HCT116 (cell line): Measurements from ENCODE around the gene IL22RA1. TPM values are rescaled to one million over a fixed set of nuclear protein-coding genes. Genes with fewer than 3 reads are reported as not detected.
A peak's percentile ranks its signal among the peaks of the same experiment; 100 is the strongest.

Experiments used
- ATAC-seq: fragments of 200-7000 bp; cut with Tn5 transposase; 2 replicates; pipeline ENCODE4 v1.9.1; 2020; ENCODE audit warnings: mild to moderate bottlenecking, moderate library complexity
- BruUV-seq: library from RNA; stranded (reverse); fragments of 400-500 nt; replicated peaks from 2 replicates; lab custom pipeline; 2021; lab: Mats Ljungman, UMichigan
- CTCF ChIA-PET: fragments of 300-600 bp; sonication (Branson Sonifier 250); formaldehyde crosslinking; loops from one replicate; lab custom pipeline; 2021; ENCODE audit warnings: antibody characterized with exemption; lab: Charles Lee
- POLR2A ChIA-PET: fragments of 300-600, 350-600 bp; sonication (Branson Sonifier 250); formaldehyde crosslinking; loops from one replicate; lab custom pipeline; 2021; ENCODE audit warnings: antibody characterized with exemption; lab: Charles Lee
- RAD21 ChIA-PET, 2 experiments: fragments of 300-600 bp; sonication (Branson Sonifier 250); formaldehyde crosslinking; loops; one replicate each; lab custom pipeline; 2023; ENCODE audit warnings: low total read pairs in 2 of 2; ENCODE audit not compliant: uncharacterized antibody in 2 of 2, unreplicated experiment in 2 of 2, low non-redundant PET in 1 of 2; lab: Charles Lee
- DNase-seq: peaks from one replicate; pipeline ENCODE4 v3.0.0-alpha.2; 2010; ENCODE audit warnings: low read depth, low spot score
- H2AFZ ChIP-seq: fragments of 200-600 bp; shearing (Covaris generic), sonication (generic); 2 replicates; pipeline ENCODE4 v1.6.1; 2017; ENCODE audit warnings: low read depth, mixed run types, mixed read lengths, antibody characterized with exemption, low read length; ENCODE audit not compliant: poor library complexity, severe bottlenecking
- H3K27ac ChIP-seq: 2 replicates; pipeline ENCODE4 v1.5.1; 2012; ENCODE audit warnings: low read depth, low read length
- H3K27me3 ChIP-seq: fragments of 200-600 bp; sonication (generic); 2 replicates; pipeline ENCODE4 v1.6.1; 2016; ENCODE audit warnings: mixed run types, low read length, mixed read lengths; ENCODE audit not compliant: insufficient read depth
- H3K36me3 ChIP-seq, 2 experiments: fragments of 200-500 bp in 1 of 2; fragments of 200-600 bp in 1 of 2; sonication (Bioruptor generic) in 1 of 2; sonication (generic) in 1 of 2; 2 replicates each; pipeline versions ENCODE4 v1.5.1 to v1.6.1; 2014 to 2016; ENCODE audit warnings: low read length in 2 of 2, inconsistent platforms in 1 of 2, mixed read lengths in 1 of 2, mixed run types in 1 of 2; ENCODE audit not compliant: insufficient read depth in 2 of 2, control insufficient read depth in 1 of 2
- H3K4me1 ChIP-seq, 2 experiments: fragments of 200-600 bp in 1 of 2; sonication (generic) in 1 of 2; 2 replicates each; pipeline versions ENCODE4 v1.5.1 to v1.6.1; 2012 to 2017; ENCODE audit warnings: low read length in 2 of 2, inconsistent platforms in 1 of 2, mild to moderate bottlenecking in 1 of 2, mixed read lengths in 1 of 2, mixed run types in 1 of 2, moderate library complexity in 1 of 2; ENCODE audit not compliant: insufficient read depth in 2 of 2, control insufficient read depth in 1 of 2
- H3K4me2 ChIP-seq: fragments of 200-600 bp; sonication (generic); 2 replicates; pipeline ENCODE4 v1.6.1; 2017; ENCODE audit warnings: mixed run types, low read length, mixed read lengths
- H3K4me3 ChIP-seq, 2 experiments: fragments of 200-600 bp in 1 of 2; sonication (generic) in 1 of 2; replicated peaks in 1 of 2; 2 replicates each; pipeline ENCODE4 v1.5.1; 2011 to 2016; ENCODE audit warnings: low read length in 2 of 2, control low read depth in 1 of 2, low read depth in 1 of 2, mild to moderate bottlenecking in 1 of 2, mixed read lengths in 1 of 2, mixed run types in 1 of 2
- H3K79me2 ChIP-seq: fragments of 200-600 bp; sonication (generic); 2 replicates; pipeline ENCODE4 v1.6.1; 2017; ENCODE audit warnings: mild to moderate bottlenecking, mixed run types, low read length, moderate library complexity, mixed read lengths; ENCODE audit not compliant: insufficient read depth
- H3K9ac ChIP-seq: fragments of 200-600 bp; sonication (generic); 2 replicates; pipeline ENCODE4 v1.6.1; 2016; ENCODE audit warnings: low read length, mixed read lengths
- H3K9me2 ChIP-seq: fragments of 200-600 bp; sonication (generic), shearing (Covaris generic); 2 replicates; pipeline ENCODE4 v1.6.1; 2017; ENCODE audit warnings: mixed run types, mild to moderate bottlenecking, moderate library complexity; ENCODE audit not compliant: insufficient read depth
- H3K9me3 ChIP-seq, 2 experiments: fragments of 200-500 bp in 1 of 2; fragments of 200-600 bp in 1 of 2; sonication (Bioruptor generic) in 1 of 2; sonication (generic) in 1 of 2; 2 replicates each; pipeline ENCODE4 v1.6.1; 2014 to 2017; ENCODE audit warnings: low read length in 2 of 2, mixed read lengths in 2 of 2, inconsistent platforms in 1 of 2, low read depth in 1 of 2, mild to moderate bottlenecking in 1 of 2, mixed run types in 1 of 2, moderate library complexity in 1 of 2; ENCODE audit not compliant: control insufficient read depth in 1 of 2, insufficient read depth in 1 of 2
- H4K20me1 ChIP-seq: fragments of 200-600 bp; sonication (generic), shearing (Covaris generic); 2 replicates; pipeline ENCODE4 v1.6.1; 2017; ENCODE audit warnings: mixed run types, mild to moderate bottlenecking, moderate library complexity; ENCODE audit not compliant: insufficient read depth
- CTCF ChIP-seq, 3 experiments: fragments of 200-600 bp in 1 of 3; sonication (generic) in 1 of 3; IDR thresholded peaks in 2 of 3; conservative IDR thresholded peaks in 1 of 3; 2 replicates each; pipeline ENCODE4 v1.5.1; 2012 to 2017; ENCODE audit warnings: low read depth in 2 of 3, low read length in 2 of 3, antibody characterized with exemption in 1 of 3, borderline replicate concordance in 1 of 3, control low read depth in 1 of 3, mild to moderate bottlenecking in 1 of 3, mixed read lengths in 1 of 3, mixed run types in 1 of 3, moderate library complexity in 1 of 3; ENCODE audit not compliant: insufficient read depth in 1 of 3
- REST ChIP-seq: IDR thresholded peaks from 2 replicates; pipeline ENCODE4 v1.6.1; 2012; ENCODE audit warnings: low read depth
- intact Hi-C: fragments of 100-400 bp; cut with micrococcal nuclease; formaldehyde crosslinking; loops from 2 replicates; pipeline ENCODE4 v1.10.0; 2022
- total RNA-seq: library from RNA; stranded (reverse); gene quantifications from one replicate; pipeline ENCODE4 v1.2.1, GENCODE V29; 2021; ENCODE audit not compliant: unreplicated experiment

IL22RA1 gene
- total RNA-seq, 1 experiment from 2014 or later = 2.1 TPM

GRCh38 chr1:24107462-24108138, 35.3 kb downstream of the IL22RA1 start:
- intact Hi-C loops = no loop called here
- Histone ChIP-seq H3K9ac (peak overlapping the region; percentile 83), H2AFZ (peak overlapping the region; percentile 75), H4K20me1 (no peaks in the 10 kb centered on the region), H3K36me3 (no peaks in the 10 kb centered on the region), H3K4me3 (peak overlapping the region; percentile 71 to 78), H3K4me1 (peaks cover 9 to 48% of the 10 kb centered on the region in 2 experiments), H3K9me2 (no peaks in the 10 kb centered on the region), H3K4me2 (peak overlapping the region; percentile 95), H3K27ac (peak overlapping the region; percentile 66), H3K79me2 (no peaks in the 10 kb centered on the region; the same call in 1 of the 2 replicates), H3K9me3 (no peaks in the 10 kb centered on the region), H3K27me3 (no peaks in the 10 kb centered on the region)
- CTCF ChIA-PET = no interaction called here
- no peak for TF ChIP-seq REST
- no peak for TF ChIP-seq CTCF (IDR thresholded peaks at IDR 0.05 in 2 of 3, conservative IDR thresholded peaks at IDR 0.05 in 1 of 3; ENCODE audit: borderline replicate concordance in 1 of 3, insufficient read depth in 1 of 3, low read depth in 2 of 3, low read length in 2 of 3)
- DNase-seq (peak; percentile 18), ATAC-seq (peak; percentile 54)
- no TSS peak for BruUV-seq
- POLR2A ChIA-PET = no interaction called here
- RAD21 ChIA-PET = no interaction called here
